ENCODE results near the gene WDFY4. TPM values are rescaled to one million over a fixed set of nuclear protein-coding genes. Genes with fewer than 3 reads are reported as not detected.

The WDFY4 gene
- polyA plus RNA-seq, 1 donor (not counting 4 experiments of a cell fraction or from before 2014, with no cell fraction given), result 0.04 TPM

DNA sequence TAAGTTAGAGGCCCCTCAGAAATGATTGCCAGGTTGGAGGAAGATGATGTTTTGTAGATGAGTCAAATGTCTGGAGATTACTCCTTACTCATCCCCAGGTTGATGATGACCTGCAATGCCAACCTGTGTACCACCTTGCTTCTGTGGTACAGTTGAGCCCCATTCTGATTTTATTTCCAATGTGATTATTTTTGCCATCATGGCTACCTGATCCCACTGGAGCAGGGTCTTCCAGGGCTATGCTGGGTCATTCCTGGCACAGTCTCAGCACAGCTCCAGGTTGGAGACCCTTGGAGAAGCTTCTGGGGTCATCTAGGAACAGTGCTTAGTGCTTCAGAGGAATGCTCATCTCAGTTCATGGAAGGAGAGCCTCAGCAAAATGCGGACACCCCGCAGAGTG, 220.6 kb downstream of the WDFY4 start:
- FAIRE-seq (no peak), DNase-seq (ENCODE audit: low read depth, low spot score) (no peak)
- no peak overlapping the region for H3K4me3 ChIP-seq (ENCODE audit: control insufficient read depth in 2 of 3, extremely low read depth in 1 of 3, insufficient read depth in 2 of 3, low read depth in 1 of 3, low read length in 3 of 3)
- no peaks in the 10 kb centered on the region for H3K36me3 ChIP-seq (ENCODE audit: control insufficient read depth in 2 of 2, extremely low read depth in 1 of 2, insufficient read depth in 2 of 2, low read length in 2 of 2)
- no peaks in the 10 kb centered on the region for H3K79me2 ChIP-seq (ENCODE audit: control insufficient read depth, insufficient read depth, low read length)
- H3K9me3 ChIP-seq (ENCODE audit: control insufficient read depth, low read depth, low read length), result no peaks in the 10 kb centered on the region
- no peak overlapping the region for H3K9ac ChIP-seq (ENCODE audit: control insufficient read depth, extremely low read depth, insufficient read depth, low read length)
- no peaks in the 10 kb centered on the region for H4K20me1 ChIP-seq (ENCODE audit: control insufficient read depth, extremely low read depth, insufficient read depth, low read length)
- no peaks in the 10 kb centered on the region for H3K27me3 ChIP-seq (ENCODE audit: control insufficient read depth, extremely low read depth, insufficient read depth, low read length)
- no peak overlapping the region for H3K4me2 ChIP-seq (ENCODE audit: control insufficient read depth, extremely low read depth, insufficient read depth, low read depth, low read length)
- no peak overlapping the region for H2AFZ ChIP-seq (ENCODE audit: control insufficient read depth, low read length)
- TF ChIP-seq, protein P1, sequence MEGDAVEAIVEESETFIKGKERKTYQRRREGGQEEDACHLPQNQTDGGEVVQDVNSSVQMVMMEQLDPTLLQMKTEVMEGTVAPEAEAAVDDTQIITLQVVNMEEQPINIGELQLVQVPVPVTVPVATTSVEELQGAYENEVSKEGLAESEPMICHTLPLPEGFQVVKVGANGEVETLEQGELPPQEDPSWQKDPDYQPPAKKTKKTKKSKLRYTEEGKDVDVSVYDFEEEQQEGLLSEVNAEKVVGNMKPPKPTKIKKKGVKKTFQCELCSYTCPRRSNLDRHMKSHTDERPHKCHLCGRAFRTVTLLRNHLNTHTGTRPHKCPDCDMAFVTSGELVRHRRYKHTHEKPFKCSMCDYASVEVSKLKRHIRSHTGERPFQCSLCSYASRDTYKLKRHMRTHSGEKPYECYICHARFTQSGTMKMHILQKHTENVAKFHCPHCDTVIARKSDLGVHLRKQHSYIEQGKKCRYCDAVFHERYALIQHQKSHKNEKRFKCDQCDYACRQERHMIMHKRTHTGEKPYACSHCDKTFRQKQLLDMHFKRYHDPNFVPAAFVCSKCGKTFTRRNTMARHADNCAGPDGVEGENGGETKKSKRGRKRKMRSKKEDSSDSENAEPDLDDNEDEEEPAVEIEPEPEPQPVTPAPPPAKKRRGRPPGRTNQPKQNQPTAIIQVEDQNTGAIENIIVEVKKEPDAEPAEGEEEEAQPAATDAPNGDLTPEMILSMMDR (optimal IDR thresholded peaks at IDR 0.05 in 1 of 3, IDR thresholded peaks at IDR 0.05 in 1 of 3, conservative IDR thresholded peaks at IDR 0.05 in 1 of 3; ENCODE audit: extremely low read depth in 1 of 3, insufficient read depth in 2 of 3, low read length in 3 of 3), result no peak
- TF ChIP-seq EZH2 (IDR thresholded peaks at IDR 0.05; ENCODE audit: low read length), result no peak
- H3K4me1 ChIP-seq (ENCODE audit: control insufficient read depth, extremely low read depth, insufficient read depth, low read length), result no peaks in the 10 kb centered on the region
- dilution Hi-C loops (cut with MboI; ENCODE audit: extremely low pct_ligation_motif_present, low sequenced_read_pairs), result no loop called here
- no peaks in the 10 kb centered on the region for H3K9me1 ChIP-seq (ENCODE audit: control insufficient read depth, extremely low read depth, insufficient read depth, low read length)
- H3K27ac ChIP-seq (ENCODE audit: control insufficient read depth, insufficient read depth, low read length), result no peak overlapping the region

DNA sequence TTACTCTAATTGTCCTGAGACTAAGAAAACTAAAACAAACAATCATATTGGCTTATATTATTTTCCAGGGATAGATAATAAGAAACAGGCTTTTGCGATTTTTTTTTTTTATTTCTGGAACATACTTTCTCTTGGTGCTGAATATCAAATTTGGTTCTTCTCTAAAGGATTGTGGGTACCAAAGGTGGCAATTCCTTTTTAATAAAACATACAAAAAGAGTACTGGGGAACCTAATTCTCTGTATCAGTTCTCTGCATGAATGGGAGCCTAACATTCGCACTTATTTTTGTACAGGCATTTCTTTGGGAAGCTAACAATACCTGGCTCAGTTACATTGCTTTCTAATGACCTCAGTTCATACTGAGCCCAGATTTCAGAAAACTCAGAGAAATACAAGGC, 222.2 kb downstream of the WDFY4 start:
- no peak overlapping the region for H3K4me3 ChIP-seq (ENCODE audit: control insufficient read depth in 2 of 3, extremely low read depth in 1 of 3, insufficient read depth in 2 of 3, low read depth in 1 of 3, low read length in 3 of 3)
- no peak overlapping the region for H2AFZ ChIP-seq (ENCODE audit: control insufficient read depth, low read length)
- H3K9me3 ChIP-seq (ENCODE audit: control insufficient read depth, low read depth, low read length), result no peaks in the 10 kb centered on the region
- H3K4me2 ChIP-seq (ENCODE audit: control insufficient read depth, extremely low read depth, insufficient read depth, low read depth, low read length), result no peak overlapping the region
- no peaks in the 10 kb centered on the region for H3K4me1 ChIP-seq (ENCODE audit: control insufficient read depth, extremely low read depth, insufficient read depth, low read length)
- H3K9ac ChIP-seq (ENCODE audit: control insufficient read depth, extremely low read depth, insufficient read depth, low read length), result no peak overlapping the region
- H3K9me1 ChIP-seq (ENCODE audit: control insufficient read depth, extremely low read depth, insufficient read depth, low read length), result no peaks in the 10 kb centered on the region
- H3K36me3 ChIP-seq (ENCODE audit: control insufficient read depth in 2 of 2, extremely low read depth in 1 of 2, insufficient read depth in 2 of 2, low read length in 2 of 2), result no peaks in the 10 kb centered on the region
- no peak for DNase-seq (ENCODE audit: low read depth, low spot score)
- dilution Hi-C loops (cut with MboI; ENCODE audit: extremely low pct_ligation_motif_present, low sequenced_read_pairs), result no loop called here
- H3K27ac ChIP-seq (ENCODE audit: control insufficient read depth, insufficient read depth, low read length), result no peak overlapping the region
- TF ChIP-seq, protein P1 (optimal IDR thresholded peaks at IDR 0.05 in 1 of 3, IDR thresholded peaks at IDR 0.05 in 1 of 3, conservative IDR thresholded peaks at IDR 0.05 in 1 of 3; ENCODE audit: extremely low read depth in 1 of 3, insufficient read depth in 2 of 3, low read length in 3 of 3), result no peak
- no peak for TF ChIP-seq EZH2 (IDR thresholded peaks at IDR 0.05; ENCODE audit: low read length)
- H3K79me2 ChIP-seq (ENCODE audit: control insufficient read depth, insufficient read depth, low read length), result no peaks in the 10 kb centered on the region
- H3K27me3 ChIP-seq (ENCODE audit: control insufficient read depth, extremely low read depth, insufficient read depth, low read length), result no peaks in the 10 kb centered on the region
- H4K20me1 ChIP-seq (ENCODE audit: control insufficient read depth, extremely low read depth, insufficient read depth, low read length), result no peaks in the 10 kb centered on the region
- FAIRE-seq, result no peak

All from keratinocyte (primary cell).